ENCODE measurements around the gene HEATR5A.
"Not testable (repeated sequence)": the region's sequence is repeated elsewhere in the genome, so short reads cannot be mapped to it uniquely, and the experiment has no call there.

HEATR5A gene

DNA sequence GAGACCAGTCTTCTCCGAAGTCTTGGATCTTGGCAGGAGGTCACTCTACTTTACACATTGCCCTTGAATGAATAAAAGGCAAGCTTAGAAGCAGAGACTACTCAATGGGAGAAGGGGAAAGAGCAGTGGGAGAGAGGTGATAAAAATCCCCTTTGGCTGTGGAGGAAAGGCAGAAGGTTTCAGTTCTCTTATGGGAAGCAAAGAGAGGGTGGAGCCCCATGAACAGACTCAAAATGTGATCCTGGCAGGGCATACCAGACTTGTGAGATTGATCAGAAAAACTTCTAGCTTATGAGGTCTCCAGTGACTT, 163.2 kb downstream of the HEATR5A start:
- no peak for DNase-seq (ENCODE audit: low spot score)

DNA sequence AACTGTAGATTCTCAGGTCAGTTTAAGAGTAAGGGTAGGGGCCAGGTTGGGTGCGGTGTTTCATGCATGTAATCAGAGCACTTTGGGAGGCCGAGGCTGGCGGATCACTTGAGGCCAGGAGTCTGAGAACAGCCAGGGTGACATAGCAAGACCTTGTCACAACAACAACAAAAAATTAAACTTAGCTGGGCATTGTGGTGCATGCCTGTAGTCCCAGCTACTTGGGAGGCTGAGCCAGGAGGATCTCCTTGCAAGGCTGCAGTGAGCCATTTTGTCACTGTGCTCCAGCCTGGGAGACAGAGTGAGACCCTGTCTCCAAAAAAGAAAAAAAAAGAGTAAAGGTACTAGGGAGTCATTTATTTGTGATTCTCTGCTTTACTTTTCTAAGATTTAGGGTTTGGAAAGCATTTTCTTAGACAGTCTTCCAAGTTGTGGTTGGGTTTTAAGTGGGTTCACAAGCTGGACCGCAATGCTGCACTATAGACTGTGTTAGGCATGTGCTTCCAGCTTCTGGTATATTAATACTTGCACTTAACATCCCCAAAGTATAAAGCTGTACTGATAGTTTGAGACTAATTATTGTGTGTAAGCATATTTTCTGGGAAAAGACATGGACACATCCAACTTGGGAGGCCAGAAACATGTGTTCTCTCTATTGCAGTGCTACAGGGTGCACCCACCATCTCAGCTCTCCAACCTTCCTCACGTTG, 163.7 kb downstream of the HEATR5A start:
- DNase-seq (ENCODE audit: low spot score) = no peak

DNA sequence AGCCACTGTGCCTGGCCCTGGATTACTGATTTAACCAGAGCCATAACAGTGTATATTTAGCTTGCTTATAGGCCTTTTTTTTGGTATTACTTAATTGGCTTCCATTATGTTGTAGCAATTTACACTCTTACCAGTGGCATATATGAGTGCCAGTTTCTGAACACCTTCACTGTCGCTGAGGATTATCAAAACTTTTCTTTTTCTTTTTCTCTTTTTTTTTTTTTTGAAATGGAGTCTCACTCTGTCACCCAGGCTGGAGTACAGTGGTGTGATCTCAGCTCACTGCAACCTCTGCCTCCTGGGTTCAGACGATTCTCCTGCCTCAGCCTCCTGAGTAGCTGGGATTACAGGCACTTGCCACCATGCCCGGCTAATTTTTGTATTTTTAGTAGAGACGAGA, 164.4 kb downstream of the HEATR5A start:
- not testable (repeated sequence) for DNase-seq (ENCODE audit: low spot score)

DNA sequence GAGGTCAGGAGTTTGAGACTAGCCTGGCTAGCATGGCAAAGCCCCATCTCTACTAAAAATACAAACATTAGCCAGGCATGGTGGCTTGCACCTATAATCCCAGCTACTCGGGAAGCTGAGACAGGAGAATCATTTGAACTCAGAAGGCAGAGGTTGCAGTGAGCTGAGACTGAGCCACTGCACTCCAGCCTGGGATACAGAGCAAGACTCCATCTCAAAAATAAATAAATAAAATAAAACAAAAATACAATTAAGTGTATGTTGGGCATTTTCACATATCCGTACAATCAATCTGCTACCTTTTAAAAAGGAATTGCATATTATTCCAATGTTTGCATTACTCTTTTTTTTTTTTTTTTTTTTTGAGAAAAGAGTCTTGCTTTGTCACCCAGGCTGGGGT, 165.1 kb downstream of the HEATR5A start:
- DNase-seq (ENCODE audit: low spot score) = no peak

DNA sequence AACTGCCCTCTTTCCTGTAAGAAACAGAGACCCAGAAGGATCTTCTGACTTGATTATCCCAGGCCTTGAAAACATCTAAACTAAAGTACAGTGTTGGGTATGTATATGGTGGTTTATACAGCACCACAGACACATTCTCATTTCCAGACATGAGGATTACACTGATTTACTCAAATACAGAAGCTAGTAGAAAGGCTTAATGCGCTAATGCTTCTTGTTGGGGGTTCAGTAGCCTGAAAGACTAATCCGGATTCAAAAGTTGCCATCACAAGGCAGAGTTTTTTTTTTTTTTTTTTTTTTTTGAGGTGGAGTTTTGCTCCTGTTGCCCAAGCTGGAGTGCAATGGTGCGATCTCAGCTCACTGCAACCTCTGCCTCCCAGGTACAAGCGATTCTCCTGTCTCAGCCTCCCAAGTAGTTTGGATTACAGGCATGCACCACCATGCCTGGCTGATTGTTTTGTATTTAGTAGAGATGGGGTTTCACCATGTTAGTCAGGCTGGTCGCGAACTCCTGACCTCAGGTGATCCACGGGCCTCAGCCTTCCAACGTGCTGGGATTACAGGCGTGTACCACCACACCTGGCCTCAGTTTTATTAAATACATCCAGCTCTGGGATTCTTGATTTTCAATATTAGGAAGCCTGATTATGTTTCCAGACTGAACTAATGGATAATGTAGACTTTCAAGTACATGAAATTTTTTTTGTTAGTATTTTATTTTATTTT, 166.4 kb downstream of the HEATR5A start:
- DNase-seq (ENCODE audit: low spot score) = no peak

DNA sequence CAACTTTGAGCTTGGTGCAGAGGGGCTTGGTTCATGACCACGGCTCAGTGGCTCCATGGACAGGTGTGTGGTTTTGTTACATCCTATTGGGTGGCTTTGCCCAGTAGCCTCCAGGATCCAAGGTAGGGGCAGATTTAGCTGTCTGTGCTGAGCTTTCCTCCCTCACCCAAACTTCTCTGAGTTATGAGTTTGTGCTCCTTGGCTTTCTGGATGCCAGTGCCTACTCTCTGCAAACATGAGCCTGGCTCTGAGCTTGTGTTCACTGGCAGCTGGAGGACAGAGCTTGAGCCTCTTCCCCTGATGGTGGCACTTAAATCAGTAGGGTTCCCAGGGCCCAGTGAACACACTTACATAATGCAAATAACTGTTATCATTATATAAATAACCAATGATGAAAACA, 167.5 kb downstream of the HEATR5A start:
- no peak for DNase-seq (ENCODE audit: low spot score)

DNA sequence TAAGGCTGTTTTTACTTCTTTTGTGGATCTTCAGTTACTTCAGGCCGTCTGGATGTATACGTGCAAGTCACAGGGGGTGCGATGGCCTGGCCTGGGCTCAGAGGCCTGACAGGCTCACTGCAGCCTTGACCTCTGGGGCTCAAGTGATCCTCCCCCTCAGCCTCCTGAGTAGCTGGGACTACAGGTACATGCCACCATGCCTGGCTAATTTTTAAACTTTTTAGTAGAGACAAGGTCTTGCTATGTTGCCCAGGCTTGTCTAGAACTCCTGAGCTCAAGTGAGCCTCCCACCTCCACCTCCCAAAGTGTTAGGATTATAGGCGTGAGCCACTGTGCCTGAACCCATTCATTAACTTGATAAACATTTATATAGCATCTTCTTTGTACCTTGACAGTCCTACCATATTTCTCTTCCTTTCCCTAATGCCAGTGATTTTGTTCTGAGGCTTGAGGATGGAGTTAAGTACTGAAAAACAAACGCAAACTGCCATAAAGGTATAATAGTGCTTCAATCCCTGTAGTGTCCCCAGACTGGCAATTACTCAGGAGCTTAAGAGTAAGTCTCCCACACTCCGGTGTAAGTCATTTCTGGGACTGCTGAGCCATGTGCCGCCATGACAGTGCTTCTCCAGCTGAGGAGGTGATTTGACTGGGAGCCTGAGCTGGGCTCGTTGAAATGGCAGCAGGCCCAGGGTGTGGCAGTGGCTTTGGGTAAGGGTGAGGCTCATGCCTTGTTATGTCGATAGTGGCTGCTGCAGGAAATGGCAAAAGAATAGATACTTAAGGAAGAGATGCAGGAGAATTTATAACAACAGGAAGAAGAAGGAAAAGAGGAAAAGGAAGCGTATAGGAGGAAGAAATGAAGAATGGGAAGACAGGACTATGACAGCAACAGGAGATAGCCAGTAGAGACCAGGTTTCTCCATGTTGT, 169.1 kb downstream of the HEATR5A start:
- DNase-seq (ENCODE audit: low spot score) = no peak

DNA sequence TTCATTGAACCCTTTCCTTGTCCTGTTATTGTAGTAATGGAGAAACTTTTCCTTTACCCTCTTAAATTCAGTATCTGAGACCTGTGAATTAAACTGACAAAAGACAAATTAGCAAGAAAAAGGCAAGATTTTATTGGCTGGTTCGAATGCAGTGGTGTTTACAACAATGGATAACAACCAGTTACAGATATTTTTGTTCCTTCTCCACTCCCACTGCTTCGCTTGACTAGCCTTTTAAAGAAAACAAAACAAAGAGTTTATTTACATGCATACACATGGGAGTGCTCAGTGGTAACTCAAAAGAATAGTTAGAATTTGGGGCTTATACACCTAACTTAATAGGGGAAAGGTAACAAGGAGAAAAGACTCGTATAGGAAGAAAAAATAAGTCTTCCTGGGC, 175.7 kb downstream of the HEATR5A start:
- no peak for DNase-seq (ENCODE audit: low spot score)

DNA sequence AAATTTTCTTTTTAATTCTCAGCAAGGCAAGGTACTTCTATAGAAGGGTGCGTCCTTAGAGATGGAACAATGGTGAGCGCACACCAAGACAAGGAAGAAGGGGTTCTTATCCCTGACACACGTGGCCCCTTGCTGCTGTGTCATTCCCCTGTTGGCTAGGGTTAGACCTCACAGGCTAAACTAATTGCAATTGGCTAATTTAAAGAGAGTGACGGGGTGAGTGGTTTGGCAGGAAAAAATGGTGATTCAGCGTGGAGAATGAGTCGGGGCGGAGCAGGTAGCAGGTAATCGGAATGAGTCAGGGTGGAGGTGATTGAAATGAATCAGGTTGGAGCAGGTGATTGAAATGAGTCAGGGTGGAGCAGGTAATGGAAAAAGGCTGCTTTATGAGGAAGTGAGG, 176.5 kb downstream of the HEATR5A start:
- no peak for DNase-seq (ENCODE audit: low spot score)

DNA sequence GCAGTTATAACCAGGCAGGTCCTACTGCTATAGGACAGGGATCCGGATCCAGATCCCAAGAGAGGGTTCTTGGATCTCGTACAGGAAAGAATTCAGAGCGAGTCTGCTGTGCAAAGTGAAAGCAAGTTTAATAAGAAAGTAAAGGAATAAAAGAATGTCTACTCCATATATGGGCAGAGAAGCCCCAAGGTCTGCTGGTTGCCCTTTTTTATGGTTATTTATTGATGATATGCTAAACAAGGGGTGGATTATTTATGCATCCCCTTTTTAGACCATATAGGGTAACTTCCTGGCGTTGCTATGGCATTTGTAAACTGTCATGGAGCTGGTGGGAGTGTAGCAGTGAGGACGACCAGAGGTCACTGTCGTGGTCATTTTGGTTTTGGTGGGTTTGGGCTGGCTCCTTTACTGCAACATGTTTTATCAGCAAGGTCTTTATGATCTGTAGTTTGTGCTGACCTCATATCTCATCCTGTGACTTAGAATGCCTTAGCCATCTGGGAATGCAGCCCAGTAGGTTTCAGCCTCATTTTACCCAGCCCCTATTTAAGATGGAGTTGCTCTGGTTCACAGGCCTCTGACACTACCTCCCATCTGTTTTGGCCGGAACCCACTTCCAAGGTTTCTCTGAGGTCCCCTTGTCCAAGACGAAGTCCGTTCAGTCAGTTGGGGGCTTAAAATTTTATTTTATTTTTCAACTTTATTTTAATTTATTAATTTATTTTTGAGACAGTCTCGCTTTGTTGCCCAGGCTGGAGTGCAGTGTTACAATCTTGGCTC, 178.0 kb downstream of the HEATR5A start:
- DNase-seq (ENCODE audit: low spot score) = not testable (repeated sequence)

Data from CD4-positive, alpha-beta T cell treated with Interleukin-15 for 4 hours (primary cell).